Measurements from ENCODE around the gene ABLIM1. TPM values are rescaled to one million over a fixed set of nuclear protein-coding genes. Genes with fewer than 3 reads are reported as not detected.

Gene ABLIM1
- total RNA-seq, 6 donors from 2014 or later: 92.2 to 153 (median 131) TPM

DNA sequence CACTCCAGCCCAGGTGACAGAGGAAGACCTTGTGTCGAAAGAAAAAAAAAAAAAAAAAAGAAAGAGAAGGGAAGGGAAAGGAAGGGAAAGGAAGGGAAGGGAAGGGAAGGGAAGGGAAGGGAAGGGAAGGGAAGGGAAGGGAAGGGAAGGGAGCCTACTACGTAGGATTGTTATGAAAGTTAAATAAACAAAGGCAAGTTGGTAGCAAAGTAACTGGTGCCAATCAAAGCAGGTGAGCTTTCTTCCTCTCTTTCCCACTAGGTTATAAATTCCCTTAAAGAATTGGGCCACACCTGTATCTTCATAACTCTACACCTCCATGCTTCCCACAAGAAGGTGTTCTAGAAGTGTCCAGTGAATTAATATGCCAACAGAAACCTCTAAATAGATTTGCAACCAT, 157.4 kb downstream of the ABLIM1 start:
- Histone ChIP-seq H3K27me3 (no peaks in the 10 kb centered on the region), H3K4me3 (no peak overlapping the region), H3K36me3 (peaks cover 0 to 2% (median 0%) of the 10 kb centered on the region in 4 donors), H3K4me1 (peaks cover 9 to 19% (median 14%) of the 10 kb centered on the region in 4 donors), H3K9me3 (no peaks in the 10 kb centered on the region), H3K27ac (no peak overlapping the region)
- TF ChIP-seq POLR2A (IDR thresholded peaks at IDR 0.05) (no peak), POLR2AphosphoS5 (IDR thresholded peaks at IDR 0.05) (no peak), EP300 (IDR thresholded peaks at IDR 0.05) (no peak)
- TF ChIP-seq, protein P1, sequence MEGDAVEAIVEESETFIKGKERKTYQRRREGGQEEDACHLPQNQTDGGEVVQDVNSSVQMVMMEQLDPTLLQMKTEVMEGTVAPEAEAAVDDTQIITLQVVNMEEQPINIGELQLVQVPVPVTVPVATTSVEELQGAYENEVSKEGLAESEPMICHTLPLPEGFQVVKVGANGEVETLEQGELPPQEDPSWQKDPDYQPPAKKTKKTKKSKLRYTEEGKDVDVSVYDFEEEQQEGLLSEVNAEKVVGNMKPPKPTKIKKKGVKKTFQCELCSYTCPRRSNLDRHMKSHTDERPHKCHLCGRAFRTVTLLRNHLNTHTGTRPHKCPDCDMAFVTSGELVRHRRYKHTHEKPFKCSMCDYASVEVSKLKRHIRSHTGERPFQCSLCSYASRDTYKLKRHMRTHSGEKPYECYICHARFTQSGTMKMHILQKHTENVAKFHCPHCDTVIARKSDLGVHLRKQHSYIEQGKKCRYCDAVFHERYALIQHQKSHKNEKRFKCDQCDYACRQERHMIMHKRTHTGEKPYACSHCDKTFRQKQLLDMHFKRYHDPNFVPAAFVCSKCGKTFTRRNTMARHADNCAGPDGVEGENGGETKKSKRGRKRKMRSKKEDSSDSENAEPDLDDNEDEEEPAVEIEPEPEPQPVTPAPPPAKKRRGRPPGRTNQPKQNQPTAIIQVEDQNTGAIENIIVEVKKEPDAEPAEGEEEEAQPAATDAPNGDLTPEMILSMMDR (IDR thresholded peaks at IDR 0.05): no peak
- ATAC-seq (ENCODE audit: low FRiP score in 2 of 2) (no peak), DNase-seq (no peak)
- 65 to 86% methylated on average over 2 of the region's 2 CpGs for WGBS, 2 donors

DNA sequence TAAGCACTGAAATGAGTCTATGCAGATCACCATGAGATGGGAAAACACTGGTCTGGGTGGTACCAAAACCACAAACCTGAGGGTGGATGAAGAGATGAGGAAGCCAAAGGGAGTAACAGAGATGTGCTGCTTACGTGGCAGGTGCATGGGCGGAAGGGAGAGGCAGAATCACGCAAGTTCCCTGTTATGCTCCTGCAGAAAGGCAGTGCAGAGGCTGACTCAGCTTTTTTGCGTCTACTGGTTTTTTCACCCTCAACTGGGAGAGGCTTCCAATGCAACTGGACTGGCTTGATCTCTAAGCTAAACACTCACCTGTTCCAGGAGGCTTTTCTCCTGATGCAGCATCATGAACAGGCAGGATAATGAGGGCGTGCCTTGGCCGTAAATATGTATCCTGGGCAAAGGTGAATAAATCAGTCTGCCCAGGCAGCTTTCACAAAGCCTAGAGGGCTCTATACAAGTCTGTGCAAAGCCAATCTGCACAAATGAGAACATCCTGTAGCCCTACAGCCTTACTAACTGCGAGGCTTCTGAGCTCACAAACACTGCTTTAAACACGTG, 158.4 kb downstream of the ABLIM1 start:
- peak in 1 of 2 donors; percentile 28 for ATAC-seq (ENCODE audit: low FRiP score in 2 of 2)

GRCh38 chr10:114499116-114499515, 159.0 kb downstream of the ABLIM1 start:
- H3K4me3 ChIP-seq: no peak overlapping the region
- 62% methylated on average over 2 of the region's 2 CpGs for whole genome bisulfite sequencing, 2 donors
- TF ChIP-seq POLR2A (IDR thresholded peaks at IDR 0.05): no peak
- TF ChIP-seq EP300 (IDR thresholded peaks at IDR 0.05): no peak
- no peak for TF ChIP-seq POLR2AphosphoS5 (IDR thresholded peaks at IDR 0.05)
- TF ChIP-seq, protein P1 (IDR thresholded peaks at IDR 0.05): no peak
- no peaks in the 10 kb centered on the region for H3K9me3 ChIP-seq
- peaks cover 0 to 11% (median 0%) of the 10 kb centered on the region in 4 donors for H3K36me3 ChIP-seq
- H3K4me1 ChIP-seq: peaks cover 0 to 5% (median 2%) of the 10 kb centered on the region in 4 donors
- H3K27ac ChIP-seq: no peak overlapping the region
- ATAC-seq (ENCODE audit: low FRiP score in 2 of 2) (no peak), DNase-seq (no peak)
- H3K27me3 ChIP-seq: no peaks in the 10 kb centered on the region

More for the DNA sequence above, 158.4 kb downstream of the ABLIM1 start:
- Histone ChIP-seq H3K27me3 (no peaks in the 10 kb centered on the region), H3K9me3 (no peaks in the 10 kb centered on the region), H3K27ac (no peak overlapping the region), H3K4me1 (peaks cover 4 to 9% (median 6%) of the 10 kb centered on the region in 4 donors), H3K36me3 (peaks cover 0 to 9% (median 0%) of the 10 kb centered on the region in 4 donors), H3K4me3 (no peak overlapping the region)
- TF ChIP-seq, protein P1 (IDR thresholded peaks at IDR 0.05): no peak
- TF ChIP-seq EP300 (IDR thresholded peaks at IDR 0.05) (no peak), POLR2A (IDR thresholded peaks at IDR 0.05) (no peak), POLR2AphosphoS5 (IDR thresholded peaks at IDR 0.05) (no peak)
- no peak for DNase-seq
- WGBS, 2 donors: 60 to 61% methylated on average over 8 of the region's 8 CpGs

DNA sequence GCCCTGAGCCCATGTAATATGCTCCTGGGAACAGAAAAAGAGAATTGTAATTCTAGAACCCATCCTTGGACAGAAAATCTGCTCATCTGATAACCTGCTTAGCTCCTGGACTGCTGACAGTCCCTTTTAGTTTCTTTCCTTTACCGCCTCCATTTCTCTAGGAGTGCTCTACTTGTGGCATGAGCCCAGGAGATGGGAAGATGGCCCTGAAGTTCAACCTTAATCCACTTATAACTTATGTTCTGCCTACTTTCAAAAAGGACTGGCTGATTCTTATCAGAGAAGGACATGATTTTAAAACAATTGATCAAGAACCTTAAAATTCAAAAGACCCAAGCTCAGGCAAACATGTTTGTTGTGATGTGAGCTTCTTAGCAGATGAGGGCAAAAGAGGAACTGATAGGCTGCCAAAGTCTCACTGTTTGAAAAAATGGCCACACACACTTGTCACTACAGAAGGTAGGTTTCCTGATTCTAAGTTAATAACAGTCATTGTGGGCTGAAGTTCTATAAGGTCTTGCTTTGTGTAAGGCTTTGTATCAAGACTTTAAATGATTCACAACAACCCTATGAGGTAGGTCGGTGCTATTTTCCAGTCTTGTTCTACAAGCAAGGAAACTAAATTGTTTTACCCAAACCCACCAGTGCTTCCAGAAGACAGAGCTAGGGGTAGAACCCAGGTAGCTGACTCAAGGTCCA, 159.5 kb downstream of the ABLIM1 start:
- Histone ChIP-seq H3K9me3 (no peaks in the 10 kb centered on the region), H3K36me3 (peaks cover 0 to 11% (median 0%) of the 10 kb centered on the region in 4 donors), H3K4me3 (no peak overlapping the region), H3K27me3 (no peaks in the 10 kb centered on the region), H3K4me1 (peaks cover 0 to 5% (median 2%) of the 10 kb centered on the region in 4 donors), H3K27ac (no peak overlapping the region)
- no peak for ATAC-seq (ENCODE audit: low FRiP score in 2 of 2)
- no peak for TF ChIP-seq EP300 (IDR thresholded peaks at IDR 0.05)
- TF ChIP-seq POLR2AphosphoS5 (IDR thresholded peaks at IDR 0.05): no peak
- TF ChIP-seq, protein P1 (IDR thresholded peaks at IDR 0.05): no peak
- no peak for DNase-seq
- 79 to 83% methylated on average over 2 of the region's 2 CpGs for WGBS, 2 donors
